HG03457 (cell line): ENCODE measurements around the gene WNT2B.

ENCODE experiments used
- ATAC-seq: cut with Tn5 transposase; IDR thresholded peaks from one replicate; pipeline ENCODE4 v1.9.1; 2021; ENCODE audit warnings: moderate number of reproducible peaks; ENCODE audit not compliant: unreplicated experiment

Gene WNT2B

GRCh38 chr1:112564081-112564480 lies 55.3 kb downstream of the WNT2B start:
- ATAC-seq: no peak

- ATAC-seq: no peak
Observed at GRCh38 chr1:112565800-112566199, 57.0 kb downstream of the WNT2B start.

GRCh38 chr1:112575154-112575804 lies 66.5 kb downstream of the WNT2B start:
- ATAC-seq: no peak

GRCh38 chr1:112576240-112576639 lies 67.5 kb downstream of the WNT2B start:
- ATAC-seq: no peak
